ENCODE measurements around the gene SCYGR3.
"Not testable (repeated sequence)": the region's sequence is repeated elsewhere in the genome, so short reads cannot be mapped to it uniquely, and the experiment has no call there.

SCYGR3 gene

DNA sequence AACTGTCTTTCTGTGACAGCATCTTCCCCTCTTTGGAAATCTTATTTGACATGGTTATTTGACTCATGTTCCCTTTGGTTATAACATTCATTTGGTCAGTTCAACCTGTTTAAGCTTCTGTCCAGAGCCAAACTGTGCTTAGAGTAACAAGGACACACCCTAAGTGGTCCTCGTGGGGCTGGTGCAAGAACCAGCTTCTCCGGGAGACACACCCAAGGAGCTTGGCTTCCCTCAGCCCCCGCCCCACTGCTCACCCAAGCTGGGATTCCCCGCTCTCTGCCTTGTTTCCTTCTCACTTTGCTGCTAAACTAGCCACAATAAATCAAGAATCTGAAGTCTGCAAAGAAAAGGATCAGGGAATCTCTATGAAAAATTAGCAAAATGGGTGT is 1.4 kb downstream of the SCYGR3 start:
- no peak for DNase-seq (ENCODE audit: low read depth)

GRCh38 chr2:227612546-227613271 is 1.9 kb downstream of the SCYGR3 start:
- no peak for DNase-seq (ENCODE audit: low read depth)

DNA sequence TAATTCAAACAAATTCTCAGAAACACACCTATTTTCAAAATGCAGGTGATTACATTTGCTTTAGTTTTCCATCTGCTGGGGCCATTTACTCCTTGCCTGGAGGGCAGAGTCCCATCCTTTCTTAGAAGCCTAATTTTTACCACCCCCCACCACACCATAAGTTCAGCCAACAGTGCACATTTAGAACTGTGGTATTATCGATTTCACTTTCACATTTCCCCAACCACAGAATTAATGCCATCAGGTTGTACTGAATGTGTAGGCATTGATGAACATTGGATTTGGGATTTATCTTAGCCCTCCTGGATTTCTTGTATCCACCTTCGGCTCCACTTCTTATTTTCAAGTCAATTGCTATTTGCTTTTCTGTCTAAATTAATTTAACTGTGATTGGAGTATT is 4.5 kb downstream of the SCYGR3 start:
- DNase-seq (ENCODE audit: low read depth): no peak

DNA sequence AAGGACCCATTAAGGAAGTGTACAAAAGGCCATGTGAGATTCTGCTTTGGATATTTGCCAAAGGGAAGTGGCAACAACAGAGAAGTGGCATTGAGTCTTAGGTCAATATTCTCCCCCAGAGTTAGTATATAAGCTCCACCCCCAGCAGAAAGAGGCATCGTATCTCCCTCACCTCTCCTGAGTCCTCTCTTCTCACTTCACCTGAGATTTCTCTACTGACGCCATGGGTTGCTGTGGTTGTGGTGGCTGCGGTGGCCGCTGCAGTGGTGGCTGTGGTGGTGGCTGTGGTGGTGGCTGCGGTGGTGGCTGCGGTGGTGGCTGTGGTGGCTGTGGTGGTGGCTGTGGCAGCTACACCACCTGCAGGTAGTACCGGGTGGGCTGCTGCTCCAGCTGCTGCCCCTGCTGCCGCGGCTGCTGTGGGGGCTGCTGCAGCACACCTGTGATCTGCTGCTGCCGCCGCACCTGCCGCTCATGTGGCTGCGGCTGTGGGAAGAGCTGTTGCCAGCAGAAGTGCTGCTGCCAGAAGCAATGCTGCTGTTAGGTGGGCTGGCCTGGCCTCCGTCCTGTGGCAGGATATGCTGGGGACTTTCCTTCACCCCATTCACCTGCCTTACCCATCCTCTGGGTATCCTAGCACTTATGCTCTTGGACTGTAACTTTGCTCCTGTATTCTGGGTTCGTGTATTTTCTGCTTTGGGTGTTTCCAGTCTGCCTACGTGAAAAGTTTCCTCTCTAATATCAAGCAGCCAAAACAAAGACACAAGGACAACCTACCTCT is 5.9 kb downstream of the SCYGR3 start:
- DNase-seq (ENCODE audit: low read depth): no peak

DNA sequence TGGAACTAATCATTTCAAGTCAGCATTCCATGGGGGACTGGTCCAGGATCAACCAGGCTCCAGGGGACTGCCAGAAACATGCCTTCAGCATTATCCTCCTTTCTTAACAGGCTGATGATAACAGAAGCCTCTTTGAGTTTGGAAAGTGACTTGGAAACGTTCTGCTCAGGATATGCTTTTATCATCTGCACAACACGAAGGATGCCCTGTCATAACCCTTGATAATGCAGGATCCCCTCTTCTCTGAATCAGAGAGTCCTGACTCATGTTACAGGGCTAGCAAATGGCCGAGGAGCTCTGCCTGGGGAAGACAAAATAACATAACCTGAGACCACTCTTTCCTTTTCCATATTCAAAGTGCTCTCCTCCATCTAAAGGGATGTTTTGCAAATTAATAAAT is 6.7 kb downstream of the SCYGR3 start:
- DNase-seq (ENCODE audit: low read depth): no peak

- no peak for DNase-seq (ENCODE audit: low read depth)
Measured at GRCh38 chr2:227606476-227606875, 8.2 kb downstream of the SCYGR3 start.

DNA sequence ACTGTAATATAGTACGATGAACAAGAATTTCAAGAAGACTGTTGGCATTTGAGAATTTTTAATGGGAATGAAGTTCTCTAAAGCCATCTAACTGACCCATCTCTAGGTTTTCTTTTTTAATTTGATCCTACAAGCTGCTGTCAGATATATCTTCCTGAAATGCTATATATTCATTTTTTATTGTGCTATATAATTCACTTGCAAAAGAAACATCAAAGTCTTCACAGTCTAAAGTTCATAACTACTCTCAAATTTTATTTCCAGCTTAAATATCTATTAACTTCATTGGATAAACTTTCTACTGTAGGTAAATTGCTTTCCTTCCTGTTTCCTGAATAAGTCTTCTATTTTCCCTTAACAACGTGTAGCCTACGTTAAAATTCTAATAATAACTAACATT is 12.3 kb downstream of the SCYGR3 start:
- no peak for DNase-seq (ENCODE audit: low read depth)

- DNase-seq (ENCODE audit: low read depth): not testable (repeated sequence)
Measured at GRCh38 chr2:227598835-227599503, 15.7 kb downstream of the SCYGR3 start, which contains the start of gene SCYGR2. Gene SCYGR2, plus strand, starts transcription at chr2:227598893. Its CDS starts 0 bp downstream, at chr2:227598893.

- no peak for DNase-seq (ENCODE audit: low read depth)
Measured at GRCh38 chr2:227597998-227598397, 16.6 kb downstream of the SCYGR3 start.

- DNase-seq (ENCODE audit: low read depth): no peak
Measured at GRCh38 chr2:227597036-227597435, 17.6 kb downstream of the SCYGR3 start.

DNA sequence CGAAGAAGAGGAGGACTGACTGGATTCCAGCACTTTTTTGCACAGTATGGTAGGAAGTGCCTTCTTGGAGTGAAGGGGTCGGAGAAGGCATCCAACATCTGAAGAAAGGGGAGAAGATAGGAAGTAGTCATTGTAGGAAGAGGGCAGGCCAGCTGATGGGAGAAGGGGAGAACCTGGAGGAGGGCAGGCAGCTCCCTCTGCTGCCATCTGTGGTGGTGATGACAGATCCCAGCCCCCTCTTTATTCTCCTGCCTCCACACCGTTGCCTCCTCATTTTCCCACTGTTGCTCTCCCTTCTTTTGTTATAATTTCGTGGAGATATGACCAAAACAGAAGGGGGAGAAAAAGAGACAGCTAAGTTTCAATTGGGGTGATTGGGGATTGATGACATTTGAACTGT is 18.8 kb downstream of the SCYGR3 start:
- DNase-seq (ENCODE audit: low read depth): no peak

DNA sequence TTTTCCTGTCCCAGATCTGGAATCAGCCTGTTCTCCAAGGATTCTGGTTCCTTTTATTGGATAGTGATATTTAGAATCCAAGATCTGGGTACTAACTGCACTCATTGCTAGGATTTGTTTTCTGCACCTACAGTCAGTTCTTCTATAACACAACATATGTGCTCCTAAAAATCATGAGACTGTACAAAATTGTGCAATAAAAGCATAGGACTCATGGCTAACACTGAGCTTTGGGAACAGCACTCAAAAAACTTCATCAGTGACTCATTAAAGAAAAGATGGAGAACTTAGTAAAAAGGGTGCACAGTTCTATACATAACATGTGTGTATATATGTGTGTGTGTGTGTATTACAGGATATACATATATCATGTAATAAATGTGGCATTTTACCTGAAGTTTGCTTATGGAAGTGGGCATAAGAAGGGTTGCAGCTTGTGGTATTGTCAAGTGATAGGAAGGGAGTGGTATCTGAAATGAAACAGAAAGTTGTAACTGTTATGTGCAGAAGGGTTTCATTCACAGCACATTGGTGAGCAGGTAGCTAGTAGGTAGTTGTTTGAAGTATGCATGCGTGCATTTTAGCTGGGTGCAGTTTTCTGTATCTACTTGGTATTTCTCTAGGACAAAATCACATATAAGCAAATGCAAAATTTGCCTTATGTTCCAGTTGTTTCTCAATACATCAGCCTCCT is 21.8 kb downstream of the SCYGR3 start:
- DNase-seq (ENCODE audit: low read depth): no peak

GRCh38 chr2:227582369-227582768 is 32.3 kb downstream of the SCYGR3 start:
- no peak for DNase-seq (ENCODE audit: low read depth)

GRCh38 chr2:227579791-227580190 is 34.8 kb downstream of the SCYGR3 start:
- DNase-seq (ENCODE audit: low read depth): no peak

DNA sequence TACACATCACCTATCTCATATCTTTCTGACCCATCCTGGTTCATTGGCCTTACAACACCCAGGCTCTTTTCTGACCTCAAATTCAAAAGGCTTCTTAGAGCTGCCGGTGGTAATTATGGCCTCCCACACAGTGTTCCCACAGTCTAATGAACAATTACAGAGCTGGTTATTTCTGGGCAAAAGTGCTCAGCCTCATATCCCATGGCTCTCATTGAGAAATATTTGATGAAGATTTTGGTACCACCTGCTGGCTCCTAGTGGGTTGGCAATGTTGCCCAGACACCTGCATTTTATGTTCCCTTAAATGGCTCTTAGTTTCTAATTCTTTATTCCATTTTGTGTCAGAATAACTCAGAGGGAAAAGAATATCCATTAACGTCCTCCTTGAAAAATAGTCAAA is 36.0 kb downstream of the SCYGR3 start:
- DNase-seq (ENCODE audit: low read depth): no peak

DNA sequence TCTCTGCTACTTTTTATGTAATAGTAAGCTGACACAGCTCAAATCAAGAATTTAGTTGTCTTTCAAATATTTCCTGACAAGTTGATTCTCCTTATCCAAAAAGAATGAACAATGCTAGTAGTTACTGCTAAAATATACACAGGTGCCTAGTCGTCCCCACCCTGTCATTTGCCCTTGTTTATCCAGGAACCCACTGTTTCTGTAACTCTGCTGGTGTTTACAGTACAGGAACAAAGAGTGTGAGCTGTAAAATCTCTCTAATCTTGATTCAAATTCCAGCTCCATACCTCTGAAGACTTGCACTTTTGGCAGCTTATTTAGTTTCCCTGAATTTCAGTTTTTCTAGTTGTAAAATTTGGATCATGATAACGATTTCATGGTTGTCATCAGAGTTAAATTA is 37.1 kb downstream of the SCYGR3 start:
- no peak for DNase-seq (ENCODE audit: low read depth)

DNA sequence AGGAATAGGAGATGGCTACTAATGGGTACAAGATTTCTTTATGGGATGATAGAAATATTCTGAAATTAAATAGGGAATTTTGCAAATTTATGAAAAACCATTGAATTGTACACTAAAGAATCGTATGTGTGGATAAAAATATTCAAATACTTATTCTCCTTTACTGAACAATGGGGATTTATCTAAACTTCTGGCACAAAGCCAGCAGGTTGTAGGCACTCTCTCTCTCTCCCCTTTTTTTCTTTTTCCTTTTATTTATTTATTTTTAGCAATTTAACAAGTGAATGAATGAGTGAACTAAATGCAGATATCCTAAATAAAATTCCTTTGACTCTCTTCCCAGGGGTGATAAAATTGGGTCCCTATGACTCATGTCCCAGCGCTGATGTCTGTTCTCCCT is 37.8 kb downstream of the SCYGR3 start:
- DNase-seq (ENCODE audit: low read depth): no peak

DNA sequence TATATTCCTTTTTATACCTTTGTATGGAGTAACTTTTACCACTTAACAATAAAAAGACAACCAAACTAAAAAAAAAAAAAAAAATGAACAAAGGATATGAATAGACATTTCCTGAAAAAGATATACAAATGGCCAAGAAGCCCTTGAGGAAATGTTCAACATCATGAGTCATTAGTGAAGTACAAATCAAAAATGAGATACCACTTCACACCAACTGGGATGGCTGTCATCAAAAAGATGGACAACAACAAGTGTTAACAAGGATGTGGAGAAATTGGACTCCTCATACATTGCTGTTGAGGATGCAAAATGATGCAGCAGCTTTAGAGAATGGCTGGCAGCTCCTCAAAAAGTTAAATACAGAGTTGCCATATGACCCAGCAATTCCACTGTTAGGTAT is 38.5 kb downstream of the SCYGR3 start:
- DNase-seq (ENCODE audit: low read depth): no peak

GRCh38 chr2:227570615-227571014 is 44.0 kb downstream of the SCYGR3 start:
- no peak for DNase-seq (ENCODE audit: low read depth)

DNA sequence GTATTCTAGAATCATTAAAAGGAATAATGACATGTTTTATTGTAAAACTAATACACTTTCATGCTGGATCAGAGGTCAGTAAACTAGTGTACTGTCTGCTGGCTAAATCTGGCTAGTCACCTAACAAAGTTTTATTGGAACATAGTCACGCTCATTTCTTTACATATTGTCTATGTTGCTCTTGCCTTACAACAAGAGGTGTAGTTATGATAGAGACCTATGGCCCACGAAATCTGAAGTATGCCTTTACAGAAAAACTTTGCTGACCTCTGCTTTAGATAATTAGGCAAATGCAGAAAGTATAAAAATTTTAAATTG is 45.8 kb downstream of the SCYGR3 start:
- DNase-seq (ENCODE audit: low read depth): no peak

DNA sequence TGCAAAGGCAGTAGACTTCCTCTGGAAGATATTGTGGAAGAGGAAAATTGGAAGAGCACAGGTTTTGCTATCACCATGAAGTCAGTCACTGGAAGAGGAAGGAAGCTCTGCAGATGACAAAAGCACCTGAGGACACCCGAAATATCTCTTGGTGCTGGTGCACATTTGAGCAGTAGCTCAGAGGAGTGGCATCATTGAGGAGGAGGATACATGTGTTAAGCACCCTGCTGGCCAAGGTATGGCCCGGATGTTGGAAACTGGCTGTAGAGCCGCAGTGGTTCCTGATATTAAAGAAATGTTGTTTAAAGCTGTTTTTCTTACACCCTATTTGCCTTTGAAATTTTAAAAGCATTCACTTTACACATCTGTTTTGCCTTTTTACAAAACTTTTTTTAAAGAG is 48.6 kb downstream of the SCYGR3 start:
- no peak for DNase-seq (ENCODE audit: low read depth)

DNA sequence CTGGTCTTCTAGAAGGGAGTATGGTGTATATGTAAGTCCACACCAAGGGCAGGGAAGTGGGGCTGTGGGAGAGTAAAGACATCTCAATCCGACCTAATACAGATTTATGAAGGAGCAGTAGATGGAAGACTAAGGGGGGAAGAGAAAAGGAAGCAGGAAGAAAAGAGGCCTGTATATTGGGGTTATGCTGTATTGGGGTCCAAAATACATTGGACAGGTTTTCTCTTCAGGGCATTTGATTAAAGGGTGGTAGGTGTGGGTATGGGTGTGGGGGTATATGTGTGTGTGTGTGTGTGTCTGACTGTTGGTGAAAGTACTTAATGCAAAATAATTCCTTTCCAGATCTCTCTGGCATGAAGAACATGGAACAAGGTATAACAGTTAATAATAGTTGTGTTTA is 49.6 kb downstream of the SCYGR3 start:
- DNase-seq (ENCODE audit: low read depth): no peak

Measured in HS-27A (cell line).